Common myeloid progenitor, CD34-positive (primary cell): ENCODE results near the gene TRABD2A.
"Not testable (repeated sequence)": the region's sequence is repeated elsewhere in the genome, so short reads cannot be mapped to it uniquely, and the experiment has no call there.

Source experiments
- CTCF ChIA-PET: fragments of 350-600 bp; sonication (Branson Sonifier 250); formaldehyde crosslinking; loops from one replicate; lab custom pipeline; 2021; ENCODE audit warnings: antibody characterized with exemption; lab: Charles Lee
- POLR2A ChIA-PET: fragments of 350-600 bp; sonication (Branson Sonifier 250); formaldehyde crosslinking; loops from one replicate; lab custom pipeline; 2021; ENCODE audit warnings: antibody characterized with exemption; lab: Charles Lee
- DNase-seq, 3 donors: peaks; one replicate each; pipeline versions ENCODE4 v3.0.0 to v3.0.0-alpha.2; 2013
- H3K27ac ChIP-seq, 2 experiments: 1 replicate in 1 of 2; 2 replicates in 1 of 2; pipeline ENCODE4 v1.7.0; 2013; ENCODE audit warnings: inconsistent platforms in 2 of 2, low read length in 2 of 2, mild to moderate bottlenecking in 2 of 2, low read depth in 1 of 2, moderate library complexity in 1 of 2; ENCODE audit not compliant: severe bottlenecking in 2 of 2, insufficient read depth in 1 of 2, poor library complexity in 1 of 2
- H3K27me3 ChIP-seq, 5 experiments: replicated peaks in 2 of 5; 1 replicate in 3 of 5; 2 replicates in 2 of 5; pipeline versions ENCODE4 v1.6.1 to v1.7.0; 2013; ENCODE audit warnings: low read length in 4 of 5, mild to moderate bottlenecking in 2 of 5, moderate library complexity in 2 of 5, inconsistent platforms in 1 of 5; ENCODE audit not compliant: insufficient read depth in 5 of 5, control insufficient read depth in 4 of 5
- H3K36me3 ChIP-seq, 4 experiments: 1 replicate in 2 of 4; 2 replicates in 2 of 4; pipeline versions ENCODE4 v1.6.1 to v1.7.0; 2013; ENCODE audit warnings: low read length in 3 of 4, control low read depth in 1 of 4, mild to moderate bottlenecking in 1 of 4; ENCODE audit not compliant: control insufficient read depth in 4 of 4, insufficient read depth in 4 of 4
- H3K4me1 ChIP-seq, 4 experiments: 1 replicate in 3 of 4; 2 replicates in 1 of 4; pipeline versions ENCODE4 v1.6.1 to v1.7.1; 2013; ENCODE audit warnings: low read length in 3 of 4, mild to moderate bottlenecking in 3 of 4, control low read depth in 1 of 4, inconsistent platforms in 1 of 4, moderate library complexity in 1 of 4; ENCODE audit not compliant: control insufficient read depth in 4 of 4, insufficient read depth in 4 of 4; ENCODE audit errors: control extremely low read depth in 1 of 4
- H3K4me3 ChIP-seq, 7 experiments: 1 replicate in 4 of 7; 2 replicates in 3 of 7; pipeline versions ENCODE4 v1.5.1 to v1.7.0; 2013; ENCODE audit warnings: mild to moderate bottlenecking in 7 of 7, low read length in 6 of 7, moderate library complexity in 6 of 7, inconsistent platforms in 2 of 7, low read depth in 2 of 7, control low read depth in 1 of 7; ENCODE audit not compliant: insufficient read depth in 4 of 7, control insufficient read depth in 1 of 7; ENCODE audit errors: extremely low read depth in 1 of 7
- H3K9me3 ChIP-seq, 5 experiments: 1 replicate in 4 of 5; 2 replicates in 1 of 5; pipeline versions ENCODE4 v1.6.1 to v1.7.1; 2013; ENCODE audit warnings: low read length in 4 of 5, mild to moderate bottlenecking in 2 of 5, inconsistent platforms in 1 of 5, low read depth in 1 of 5, moderate library complexity in 1 of 5; ENCODE audit not compliant: control insufficient read depth in 4 of 5, insufficient read depth in 2 of 5; ENCODE audit errors: control extremely low read depth in 1 of 5
- WGBS: methylation state at CpG from one replicate; pipeline ENCODE4 v1.1.5; 2013; ENCODE audit not compliant: insufficient coverage; 5-methylcytosine and 5-hydroxymethylcytosine counted together

The TRABD2A gene

DNA sequence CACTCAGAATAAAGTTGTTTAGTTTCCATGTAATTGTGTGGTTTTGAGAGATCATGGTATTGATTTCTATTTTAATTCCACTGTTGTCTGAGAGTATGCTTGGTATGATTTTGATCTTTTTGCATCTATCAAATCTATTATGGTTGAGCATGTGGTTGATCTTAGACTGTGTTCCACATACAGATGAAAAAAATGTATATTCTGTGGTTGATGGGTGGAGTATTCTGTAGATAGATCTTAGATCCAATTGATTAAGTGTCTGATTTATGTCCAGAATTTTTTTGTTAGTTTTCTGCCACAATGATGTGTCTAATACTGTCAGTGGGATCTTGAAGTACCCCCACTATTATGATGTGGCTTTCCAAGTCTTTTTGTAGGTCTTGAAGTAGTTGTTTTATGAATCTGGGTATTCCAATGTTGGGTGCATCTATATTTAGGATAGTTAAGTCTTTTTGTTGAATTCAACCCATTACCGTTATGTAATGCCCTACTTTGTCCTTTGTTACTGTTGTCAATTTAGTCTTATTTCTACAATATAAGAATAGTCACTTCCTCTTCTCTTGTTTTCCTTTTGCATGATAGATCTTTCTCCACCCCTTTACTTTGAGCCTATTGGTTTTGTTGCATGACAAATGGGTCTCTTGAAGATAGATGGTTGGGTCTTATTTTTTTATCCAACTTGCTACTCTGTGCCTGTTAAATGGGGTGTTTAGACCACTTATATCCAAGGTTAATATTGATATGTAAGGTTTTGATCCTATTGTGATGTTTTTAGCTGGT is 101.8 kb downstream of the TRABD2A start:
- H3K27ac ChIP-seq = no peak overlapping the region
- no peak overlapping the region for H3K4me3 ChIP-seq
- ChIA-PET POLR2A (no interaction called here), CTCF (no interaction called here)
- H3K9me3 ChIP-seq = peaks cover 0 to 7% (median 0%) of the 10 kb centered on the region in 5 experiments
- peaks cover 0 to 12% (median 0%) of the 10 kb centered on the region in 4 experiments for H3K4me1 ChIP-seq
- no peaks in the 10 kb centered on the region for H3K36me3 ChIP-seq
- DNase-seq = no peak
- WGBS = no CpG with 5 or more reads among the region's 1 CpG
- no peaks in the 10 kb centered on the region for H3K27me3 ChIP-seq

DNA sequence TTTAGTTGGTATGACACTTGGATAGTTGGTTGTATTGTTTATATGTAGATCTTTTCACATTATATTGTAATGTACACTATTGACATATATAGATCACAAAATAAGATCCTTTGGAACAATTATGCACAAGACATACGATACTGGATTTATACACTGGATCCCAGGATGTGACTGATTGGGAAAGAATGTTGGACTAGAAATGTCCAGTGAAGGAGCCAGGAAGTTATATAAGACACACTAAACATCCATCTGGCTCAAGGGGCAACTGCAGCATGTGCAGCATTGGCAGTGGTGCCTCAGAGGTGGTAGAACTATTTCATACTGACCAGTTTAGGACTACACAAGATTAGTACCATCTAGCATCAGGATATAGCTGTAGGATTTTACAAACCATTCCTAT is 104.9 kb downstream of the TRABD2A start:
- CTCF ChIA-PET = no interaction called here
- no CpG with 5 or more reads among the region's 1 CpG for WGBS
- POLR2A ChIA-PET = no interaction called here
- peaks cover 0 to 16% (median 4%) of the 10 kb centered on the region in 5 experiments for H3K9me3 ChIP-seq
- no peak for DNase-seq
- no peaks in the 10 kb centered on the region for H3K4me1 ChIP-seq
- no peak overlapping the region for H3K4me3 ChIP-seq
- H3K27me3 ChIP-seq = no peaks in the 10 kb centered on the region
- no peaks in the 10 kb centered on the region for H3K36me3 ChIP-seq
- no peak overlapping the region for H3K27ac ChIP-seq

DNA sequence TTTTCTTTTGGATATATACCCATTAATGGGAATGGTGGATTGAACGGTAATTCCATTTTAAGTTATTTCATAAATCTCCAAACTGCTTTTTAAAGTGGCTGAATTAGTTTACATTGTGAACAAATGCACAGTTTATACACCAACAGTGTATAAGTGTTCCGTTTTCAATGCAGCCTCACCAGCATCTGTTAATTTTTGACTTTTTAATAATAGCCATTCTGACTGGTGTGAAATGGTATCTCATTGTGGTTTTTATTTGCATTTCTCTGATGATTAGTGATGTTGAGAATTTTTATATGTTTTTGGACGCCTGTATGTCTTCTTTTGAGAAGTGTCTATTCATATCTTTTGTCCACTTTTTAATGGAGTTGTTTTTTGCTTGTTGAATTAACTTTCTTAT is 107.3 kb downstream of the TRABD2A start:
- H3K27ac ChIP-seq, POLR2A ChIA-PET, H3K27me3 ChIP-seq, H3K4me1 ChIP-seq, H3K4me3 ChIP-seq, H3K36me3 ChIP-seq, DNase-seq, CTCF ChIA-PET: not testable (repeated sequence)
- no CpG with 5 or more reads among the region's 3 CpGs for WGBS
- peaks cover 0 to 27% (median 5%) of the 10 kb centered on the region in 5 experiments for H3K9me3 ChIP-seq
